NB4 (cell line): ENCODE data around the gene TMEM72.

Experiments
- DNase-seq: peaks from one replicate; pipeline ENCODE4 v3.0.0; 2010; ENCODE audit warnings: low read depth
- H3K4me3 ChIP-seq: one replicate; pipeline ENCODE4 v1.5.1; 2011; ENCODE audit warnings: mild to moderate bottlenecking, low read depth, low read length, moderate library complexity
- MYC ChIP-seq: IDR thresholded peaks from 2 replicates; pipeline ENCODE4 v1.6.1; 2011; ENCODE audit warnings: low read depth, low read length
- POLR2A ChIP-seq: IDR thresholded peaks from 2 replicates; pipeline ENCODE4 v1.6.1; 2011; ENCODE audit warnings: mild to moderate bottlenecking; ENCODE audit not compliant: insufficient read length; ENCODE audit errors: extremely low read depth
- TF ChIP-seq, protein P1 (sequence below): IDR thresholded peaks from 2 replicates; pipeline ENCODE4 v1.6.1; 2011; ENCODE audit warnings: low read depth, low read length
- TF ChIP-seq, protein P2 (sequence below): IDR thresholded peaks from one replicate; pipeline ENCODE4 v1.5.1; 2012; ENCODE audit warnings: low read depth, low read length

The TMEM72 gene

DNA sequence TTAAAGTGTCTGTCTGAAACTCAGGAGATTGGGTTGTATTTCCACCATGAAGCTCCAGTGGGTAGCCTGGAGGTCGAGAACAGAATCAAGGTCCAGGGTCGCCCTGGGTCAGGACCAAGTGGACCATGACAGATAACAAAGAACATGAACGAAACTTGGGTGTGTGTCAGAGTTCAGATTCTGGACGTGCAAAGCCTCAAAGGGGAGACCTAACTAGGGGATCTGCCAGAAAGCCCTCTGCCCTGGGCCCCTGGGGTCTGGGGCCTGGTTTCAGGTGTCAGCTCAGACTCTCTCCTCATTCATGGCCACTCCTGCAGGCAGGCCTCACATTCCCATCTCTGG, 50.1 kb downstream of the TMEM72 start:
- peak overlapping the region; percentile 86 for H3K4me3 ChIP-seq
- TF ChIP-seq MYC: no peak
- DNase-seq: no peak

DNA sequence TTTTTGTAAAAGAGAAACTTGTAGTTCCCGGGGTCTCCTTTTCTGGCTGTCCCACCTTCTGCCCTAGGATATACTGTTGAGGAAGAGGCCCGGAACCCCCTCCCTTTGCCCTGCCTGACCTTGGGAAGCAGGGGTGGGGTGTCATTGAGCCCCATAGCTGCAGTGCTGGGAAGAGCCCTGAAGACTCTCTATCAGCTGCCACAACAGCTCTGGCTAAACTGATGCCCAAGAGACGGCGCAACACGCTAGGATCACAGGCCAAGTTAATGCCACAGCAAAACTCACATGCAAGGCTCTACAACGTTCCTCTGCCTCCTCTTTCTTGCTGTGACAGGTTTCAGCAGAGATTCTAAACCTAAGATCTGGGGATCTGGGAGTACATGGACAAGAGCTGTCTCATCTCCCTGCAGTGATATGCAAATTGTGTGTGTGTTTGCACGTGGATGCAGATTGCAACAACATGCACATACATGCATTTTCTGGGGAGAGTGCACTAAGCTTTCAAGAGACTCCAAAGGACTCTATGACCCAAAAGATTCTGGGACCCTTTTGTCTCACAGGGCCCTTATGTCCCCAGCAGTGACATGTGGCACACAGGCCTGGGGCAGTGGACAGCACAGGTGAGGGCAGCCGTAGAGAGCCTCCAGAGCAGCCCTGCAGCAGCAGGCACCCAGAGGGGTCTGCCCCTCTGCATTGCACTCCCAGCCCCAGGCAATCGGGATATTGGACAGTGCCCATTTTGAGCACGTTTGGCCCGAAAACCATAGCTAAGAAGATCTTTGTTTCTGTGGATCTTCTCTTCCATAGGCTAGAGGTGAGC, 51.0 kb downstream of the TMEM72 start:
- no peak for DNase-seq
- TF ChIP-seq, protein P1, sequence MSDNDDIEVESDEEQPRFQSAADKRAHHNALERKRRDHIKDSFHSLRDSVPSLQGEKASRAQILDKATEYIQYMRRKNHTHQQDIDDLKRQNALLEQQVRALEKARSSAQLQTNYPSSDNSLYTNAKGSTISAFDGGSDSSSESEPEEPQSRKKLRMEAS: no peak
- TF ChIP-seq MYC (no peak), POLR2A (no peak)
- TF ChIP-seq, protein P2, sequence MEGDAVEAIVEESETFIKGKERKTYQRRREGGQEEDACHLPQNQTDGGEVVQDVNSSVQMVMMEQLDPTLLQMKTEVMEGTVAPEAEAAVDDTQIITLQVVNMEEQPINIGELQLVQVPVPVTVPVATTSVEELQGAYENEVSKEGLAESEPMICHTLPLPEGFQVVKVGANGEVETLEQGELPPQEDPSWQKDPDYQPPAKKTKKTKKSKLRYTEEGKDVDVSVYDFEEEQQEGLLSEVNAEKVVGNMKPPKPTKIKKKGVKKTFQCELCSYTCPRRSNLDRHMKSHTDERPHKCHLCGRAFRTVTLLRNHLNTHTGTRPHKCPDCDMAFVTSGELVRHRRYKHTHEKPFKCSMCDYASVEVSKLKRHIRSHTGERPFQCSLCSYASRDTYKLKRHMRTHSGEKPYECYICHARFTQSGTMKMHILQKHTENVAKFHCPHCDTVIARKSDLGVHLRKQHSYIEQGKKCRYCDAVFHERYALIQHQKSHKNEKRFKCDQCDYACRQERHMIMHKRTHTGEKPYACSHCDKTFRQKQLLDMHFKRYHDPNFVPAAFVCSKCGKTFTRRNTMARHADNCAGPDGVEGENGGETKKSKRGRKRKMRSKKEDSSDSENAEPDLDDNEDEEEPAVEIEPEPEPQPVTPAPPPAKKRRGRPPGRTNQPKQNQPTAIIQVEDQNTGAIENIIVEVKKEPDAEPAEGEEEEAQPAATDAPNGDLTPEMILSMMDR: no peak
- H3K4me3 ChIP-seq: peak overlapping the region; percentile 86

DNA sequence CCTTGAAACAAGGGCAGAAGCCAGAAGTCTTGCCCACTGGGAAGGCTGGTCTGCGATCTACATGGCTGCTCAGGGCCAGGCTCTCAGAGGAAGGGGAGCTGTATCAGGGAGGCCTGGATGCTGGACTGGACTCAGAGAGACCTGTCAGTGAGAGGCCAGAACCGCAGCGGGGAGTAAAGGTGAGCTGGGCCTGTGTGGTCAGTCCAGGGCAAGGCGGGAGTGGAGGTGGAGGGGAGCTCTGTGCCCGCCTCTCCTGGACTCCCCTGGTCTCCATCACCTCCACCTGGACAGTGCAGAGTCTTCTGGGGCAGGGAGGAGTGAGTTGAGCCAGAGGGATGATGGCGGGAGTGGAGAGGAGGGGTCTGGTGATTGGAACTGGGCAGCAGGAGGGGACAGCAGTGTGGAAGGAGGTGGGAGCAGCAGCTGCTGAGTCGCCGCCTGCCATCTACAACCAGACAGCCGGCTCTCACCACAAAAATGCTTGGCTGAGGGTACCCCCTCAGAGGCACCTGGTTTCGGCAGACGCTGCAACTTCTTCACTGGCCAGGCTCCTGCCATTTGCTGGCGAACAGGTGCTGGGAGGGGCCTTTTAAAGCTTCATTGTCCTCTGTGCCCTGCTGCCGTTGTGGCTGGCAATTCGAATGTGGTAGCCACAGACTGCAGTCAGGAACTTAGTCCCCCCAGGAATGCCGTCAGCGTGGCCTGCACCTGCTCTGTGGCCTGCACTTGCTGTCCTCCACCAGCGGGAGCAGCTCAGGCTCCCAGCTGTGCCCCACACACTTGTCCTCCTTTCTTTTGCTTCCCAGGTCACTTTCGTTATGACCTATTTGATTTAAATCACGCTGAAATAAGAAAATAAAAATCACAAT, 52.0 kb downstream of the TMEM72 start:
- DNase-seq: peak; percentile 75
- TF ChIP-seq, protein P2: peak; percentile 34
- TF ChIP-seq POLR2A: no peak
- peak; percentile 76; the same call in 1 of the 2 replicates for TF ChIP-seq MYC
- TF ChIP-seq, protein P1: 0 out of 2 replicates have a peak, but pooled peaks have one; percentile 33

DNA sequence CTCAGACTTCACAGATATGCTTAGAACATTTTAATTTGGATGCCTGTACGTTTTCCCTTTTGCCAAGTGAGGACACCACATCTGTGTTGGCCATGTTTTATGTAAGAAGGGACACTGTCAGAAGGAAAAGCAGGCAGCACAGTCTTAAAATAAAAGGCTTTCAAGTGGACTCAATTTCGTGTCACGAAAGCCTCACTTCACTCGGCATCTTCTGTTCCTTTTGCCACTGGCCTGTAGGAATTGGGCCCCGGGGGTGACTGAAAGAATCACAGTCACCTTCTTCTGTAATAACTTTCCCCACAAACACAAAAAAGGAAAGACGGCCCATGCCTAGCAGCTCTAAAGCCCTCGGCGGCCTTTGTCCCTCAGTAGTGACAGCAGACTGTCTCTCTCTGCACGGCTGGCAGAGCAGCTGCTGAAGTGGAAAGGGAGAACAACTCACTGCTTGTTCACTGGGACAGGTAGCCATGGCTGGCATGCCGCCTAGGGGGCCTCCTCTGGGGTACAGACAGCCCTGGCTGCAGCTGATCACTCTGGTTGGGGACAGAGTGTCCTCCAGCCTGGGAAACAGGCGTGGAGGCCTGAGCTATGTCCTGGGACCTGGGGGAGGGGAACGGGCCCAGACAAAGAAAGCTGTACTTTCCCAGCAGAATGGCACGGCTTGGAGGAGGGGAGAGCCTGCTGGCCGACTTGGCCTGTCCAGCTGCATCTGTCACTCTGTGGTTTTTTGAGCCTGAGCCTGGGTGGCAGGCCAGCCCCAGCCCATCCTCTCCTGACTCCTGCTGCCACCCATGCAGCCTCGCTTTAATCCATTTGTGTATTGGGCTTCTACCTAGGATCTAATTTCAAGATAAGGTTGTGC, 52.9 kb downstream of the TMEM72 start:
- TF ChIP-seq, protein P2: no peak
- TF ChIP-seq MYC (no peak), POLR2A (no peak)
- TF ChIP-seq, protein P1: no peak
- no peak for DNase-seq
- peak overlapping the region; percentile 6 for H3K4me3 ChIP-seq

More for the DNA sequence above, 52.0 kb downstream of the TMEM72 start:
- H3K4me3 ChIP-seq: peak overlapping the region; percentile 86

DNA sequence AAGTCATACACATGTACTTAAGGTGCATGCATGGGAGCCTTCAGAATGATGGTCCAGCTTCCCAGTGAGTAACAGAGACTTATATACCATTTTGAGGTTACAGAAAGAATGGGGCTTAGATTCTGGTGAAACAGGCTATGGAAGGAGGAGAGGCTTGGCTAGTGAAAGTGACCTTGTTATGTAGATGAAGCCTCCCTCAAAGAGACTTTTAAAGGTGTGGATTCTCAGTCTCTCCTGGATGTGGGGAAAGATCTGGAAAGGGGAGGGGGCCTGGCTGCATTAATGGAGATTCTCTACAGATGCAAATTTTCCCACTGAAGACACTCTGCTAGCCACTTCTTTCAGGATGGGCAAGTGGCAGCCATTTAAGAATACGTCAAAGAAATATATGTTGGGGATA, 54.0 kb downstream of the TMEM72 start:
- TF ChIP-seq, protein P2: no peak
- TF ChIP-seq MYC (no peak), POLR2A (no peak)
- TF ChIP-seq, protein P1: no peak
- DNase-seq: no peak
- no peak overlapping the region for H3K4me3 ChIP-seq
